Thyroid gland (tissue), 4 donors: Measurements from ENCODE around the gene TGFB1.

Experiments
- POLR2A ChIP-seq, 2 donors: fragments of 450-650 bp; IDR thresholded peaks; one replicate each; pipeline ENCODE4 v1.6.1; 2017; ENCODE audit warnings: antibody characterized with exemption in 2 of 2, mild to moderate bottlenecking in 2 of 2, moderate library complexity in 1 of 2
- TF ChIP-seq, protein P1 (sequence below), 6 experiments: fragments of 200-600 bp in 3 of 6; fragments of 450-650 bp in 3 of 6; sonication (generic) in 3 of 6; IDR thresholded peaks; one replicate each; pipeline ENCODE4 v1.5.1; 2016 to 2019; ENCODE audit warnings: antibody characterized with exemption in 6 of 6, mild to moderate bottlenecking in 2 of 6, inconsistent platforms in 1 of 6, moderate library complexity in 1 of 6

GRCh38 chr19:41323023-41323422 is 30.7 kb downstream of the TGFB1 start:
- TF ChIP-seq, protein P1, sequence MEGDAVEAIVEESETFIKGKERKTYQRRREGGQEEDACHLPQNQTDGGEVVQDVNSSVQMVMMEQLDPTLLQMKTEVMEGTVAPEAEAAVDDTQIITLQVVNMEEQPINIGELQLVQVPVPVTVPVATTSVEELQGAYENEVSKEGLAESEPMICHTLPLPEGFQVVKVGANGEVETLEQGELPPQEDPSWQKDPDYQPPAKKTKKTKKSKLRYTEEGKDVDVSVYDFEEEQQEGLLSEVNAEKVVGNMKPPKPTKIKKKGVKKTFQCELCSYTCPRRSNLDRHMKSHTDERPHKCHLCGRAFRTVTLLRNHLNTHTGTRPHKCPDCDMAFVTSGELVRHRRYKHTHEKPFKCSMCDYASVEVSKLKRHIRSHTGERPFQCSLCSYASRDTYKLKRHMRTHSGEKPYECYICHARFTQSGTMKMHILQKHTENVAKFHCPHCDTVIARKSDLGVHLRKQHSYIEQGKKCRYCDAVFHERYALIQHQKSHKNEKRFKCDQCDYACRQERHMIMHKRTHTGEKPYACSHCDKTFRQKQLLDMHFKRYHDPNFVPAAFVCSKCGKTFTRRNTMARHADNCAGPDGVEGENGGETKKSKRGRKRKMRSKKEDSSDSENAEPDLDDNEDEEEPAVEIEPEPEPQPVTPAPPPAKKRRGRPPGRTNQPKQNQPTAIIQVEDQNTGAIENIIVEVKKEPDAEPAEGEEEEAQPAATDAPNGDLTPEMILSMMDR (IDR thresholded peaks at IDR 0.05) = no peak
- TF ChIP-seq POLR2A (IDR thresholded peaks at IDR 0.05) = no peak
